Measurements from ENCODE around the gene MDGA2.

The MDGA2 gene

DNA sequence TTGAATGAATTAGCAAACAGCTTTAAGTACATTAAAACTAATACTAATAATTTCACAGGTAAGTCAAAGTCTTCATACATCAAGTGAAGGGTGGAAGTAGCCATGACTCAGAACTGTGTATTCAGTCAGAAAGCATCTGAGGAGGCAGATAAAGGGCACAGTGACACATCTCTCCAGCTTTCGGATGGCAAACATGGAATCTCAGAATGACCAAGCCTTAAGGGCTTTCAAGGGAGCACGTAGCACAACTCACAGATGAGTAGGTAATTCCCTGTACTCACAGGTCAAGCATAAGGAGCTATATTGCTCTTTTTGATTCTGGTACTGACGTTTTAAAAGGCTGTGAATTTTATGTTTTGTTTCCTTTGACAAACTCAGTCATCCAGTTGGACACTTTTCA, 56.0 kb downstream of the MDGA2 start:
- no peak for FAIRE-seq

DNA sequence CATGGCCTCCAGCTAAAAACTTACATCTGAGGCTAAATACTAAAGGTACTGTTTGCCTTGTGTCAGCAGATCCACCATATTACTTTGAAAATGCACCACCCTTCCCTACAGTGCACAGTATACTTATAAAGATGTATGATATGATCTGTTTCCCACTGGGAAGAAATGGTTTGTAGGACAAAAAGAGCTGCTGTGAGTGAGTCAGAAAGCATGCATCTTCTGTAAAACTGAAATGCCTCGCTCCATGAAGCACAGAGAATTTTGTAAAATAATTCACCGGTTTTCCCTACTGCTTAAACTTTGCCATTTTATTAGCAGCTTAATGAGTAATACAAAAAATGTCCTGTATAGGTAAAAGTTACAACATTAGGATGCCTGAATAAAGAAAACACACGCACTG, 68.8 kb downstream of the MDGA2 start:
- FAIRE-seq: no peak

DNA sequence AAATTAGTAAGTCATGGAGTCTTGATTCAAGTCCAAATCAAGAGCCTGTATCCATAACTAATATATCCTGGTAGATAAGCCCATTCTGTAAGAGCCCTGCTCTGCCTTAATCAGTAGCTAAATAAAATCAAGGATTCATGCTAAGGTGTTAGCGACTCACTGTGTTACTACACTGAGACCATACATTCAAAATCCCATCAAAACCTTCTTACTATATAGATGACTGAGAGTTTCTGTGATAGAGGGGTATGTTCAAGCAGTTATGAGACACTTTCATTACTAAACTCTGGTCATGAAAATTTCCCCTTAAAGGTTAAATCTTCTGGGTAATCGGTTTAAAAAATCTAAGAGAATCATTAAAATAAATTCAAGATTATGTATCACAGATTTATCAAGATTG, 78.5 kb downstream of the MDGA2 start:
- FAIRE-seq: no peak

GRCh38 chr14:47596232-47596631, 79.2 kb downstream of the MDGA2 start:
- no peak for FAIRE-seq

- FAIRE-seq: no peak
Observed at GRCh38 chr14:47595552-47595951, 79.9 kb downstream of the MDGA2 start.

DNA sequence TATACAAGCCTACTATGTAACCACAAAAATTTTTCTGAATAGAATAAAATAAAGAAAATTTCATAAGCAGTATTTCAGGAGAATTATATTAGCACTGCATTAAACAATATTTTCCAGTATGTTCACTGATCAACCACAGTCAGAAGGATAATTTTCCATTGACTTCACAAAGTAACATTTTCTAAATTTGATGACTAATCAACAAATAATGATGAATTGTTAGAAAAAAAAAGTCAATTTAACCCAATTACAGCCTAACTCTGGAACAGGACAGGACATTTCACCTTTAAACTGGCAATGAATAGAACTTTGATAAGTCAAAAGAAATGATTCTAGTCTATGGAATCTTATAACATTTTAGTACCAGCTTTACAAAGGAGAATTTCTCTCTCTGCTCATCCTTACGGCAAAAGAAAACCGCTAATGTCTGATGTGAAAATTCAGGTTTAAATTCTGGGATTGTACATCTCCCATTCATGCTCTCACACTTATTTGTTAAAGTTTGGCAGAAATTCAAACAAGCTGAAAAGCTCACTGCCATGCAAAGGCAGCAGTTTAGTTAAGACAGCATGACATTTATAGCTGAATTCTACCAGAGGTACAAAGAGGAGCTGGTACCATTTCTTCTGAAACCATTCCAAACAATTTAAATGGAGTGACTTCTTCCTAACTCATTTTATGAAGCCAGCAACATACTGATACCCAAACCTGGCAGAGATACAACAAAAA, 84.5 kb downstream of the MDGA2 start:
- FAIRE-seq: no peak

DNA sequence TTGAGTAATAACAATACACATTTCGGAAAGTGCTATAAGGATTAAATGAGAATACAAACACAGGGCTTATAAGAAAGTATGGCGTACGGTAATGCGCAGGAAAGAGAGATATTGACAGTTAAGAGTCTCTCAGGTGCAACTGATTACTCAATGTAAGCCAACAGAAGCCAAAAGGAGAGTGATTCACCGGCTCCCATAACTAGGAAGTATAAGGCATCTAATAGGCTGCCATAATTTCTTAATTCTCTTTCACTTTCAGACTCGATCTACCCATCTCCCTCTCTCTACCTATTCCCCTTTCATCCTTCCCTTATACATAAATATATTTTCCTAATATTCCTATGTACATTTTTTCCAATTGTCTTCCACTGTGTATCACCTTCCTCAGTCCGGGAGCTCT, 90.0 kb downstream of the MDGA2 start:
- no peak for FAIRE-seq

DNA sequence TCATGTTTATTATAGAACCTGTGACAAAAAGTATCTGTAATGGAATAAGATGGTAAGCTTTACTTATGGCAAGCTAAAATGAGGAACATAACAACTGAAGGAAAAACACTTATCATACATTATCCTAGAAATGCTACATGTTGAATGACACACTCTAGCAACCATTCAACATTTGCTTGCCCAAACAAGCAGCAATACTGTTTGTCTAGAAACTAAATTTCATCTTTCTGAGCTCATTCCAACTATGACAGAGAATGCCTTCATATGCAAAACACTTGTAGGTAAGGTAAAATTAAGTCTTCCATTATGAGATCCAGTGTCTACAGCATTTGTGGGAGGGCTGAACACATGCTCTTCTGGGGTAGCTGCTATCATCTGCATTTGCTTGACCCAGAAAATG, 108.1 kb downstream of the MDGA2 start:
- FAIRE-seq: no peak

- FAIRE-seq: no peak
Observed at GRCh38 chr14:47557894-47558293, 117.5 kb downstream of the MDGA2 start.

DNA sequence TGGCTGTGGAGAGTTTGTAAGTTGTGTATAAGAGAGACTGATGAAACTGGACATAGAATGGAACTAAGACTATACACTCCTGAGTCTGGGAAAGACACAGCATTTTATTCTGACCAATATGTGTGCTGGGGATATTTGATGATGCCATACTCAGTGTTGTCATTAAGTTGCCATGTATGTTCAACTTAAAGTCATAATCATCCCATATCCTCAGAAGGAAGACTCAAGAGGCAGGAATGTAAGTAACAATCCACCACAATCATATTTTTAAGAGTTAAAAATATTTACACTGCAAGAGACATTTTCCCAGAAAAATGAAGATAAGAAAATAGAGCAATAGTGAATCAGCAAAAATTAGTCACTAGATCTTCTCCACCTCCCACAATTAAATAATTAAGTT, 120.1 kb downstream of the MDGA2 start:
- no peak for FAIRE-seq

DNA sequence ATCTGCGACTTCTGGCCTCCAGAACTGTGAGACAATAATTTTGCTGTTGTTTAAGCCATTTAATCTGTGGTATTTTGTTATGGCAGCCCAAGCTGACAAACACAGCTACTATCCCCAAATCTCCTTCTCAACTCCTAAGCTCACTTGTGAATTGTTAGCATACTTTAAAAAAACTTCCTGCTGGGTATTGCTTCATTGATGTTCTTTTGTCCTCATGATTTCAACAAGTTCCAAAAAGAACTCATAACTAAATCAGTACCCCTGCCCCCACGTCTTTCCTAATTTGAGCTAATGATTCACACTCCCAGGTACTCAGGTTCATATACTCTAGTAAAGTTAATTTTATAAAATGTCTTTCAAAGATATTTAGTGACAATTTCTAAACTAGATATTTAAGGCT, 125.5 kb downstream of the MDGA2 start:
- no peak for FAIRE-seq

GRCh38 chr14:47543459-47543858, 131.9 kb downstream of the MDGA2 start:
- FAIRE-seq: no peak

GRCh38 chr14:47541662-47542061, 133.7 kb downstream of the MDGA2 start:
- FAIRE-seq: no peak

DNA sequence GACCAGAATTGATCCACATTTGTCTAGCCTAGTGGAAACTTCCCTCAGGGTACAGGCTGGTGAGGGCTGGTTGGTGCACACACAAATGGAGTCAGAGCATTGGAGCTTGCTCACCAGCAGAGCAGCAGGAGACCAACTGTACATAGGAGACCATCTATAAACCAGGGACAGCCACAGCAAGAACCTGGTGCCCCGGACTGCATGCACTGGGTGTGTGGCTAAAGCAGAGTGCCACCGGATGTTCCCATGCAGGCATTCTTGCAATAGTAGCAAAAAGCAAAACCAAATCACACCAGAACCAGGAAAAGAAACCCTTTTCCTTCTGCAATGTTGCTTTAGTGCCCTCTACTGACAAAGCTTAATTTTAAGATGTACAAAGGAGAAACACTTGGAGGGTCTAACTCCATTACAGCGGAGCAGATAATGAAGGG, 136.4 kb downstream of the MDGA2 start:
- FAIRE-seq: no peak

GRCh38 chr14:47536341-47536740, 139.1 kb downstream of the MDGA2 start:
- no peak for FAIRE-seq

DNA sequence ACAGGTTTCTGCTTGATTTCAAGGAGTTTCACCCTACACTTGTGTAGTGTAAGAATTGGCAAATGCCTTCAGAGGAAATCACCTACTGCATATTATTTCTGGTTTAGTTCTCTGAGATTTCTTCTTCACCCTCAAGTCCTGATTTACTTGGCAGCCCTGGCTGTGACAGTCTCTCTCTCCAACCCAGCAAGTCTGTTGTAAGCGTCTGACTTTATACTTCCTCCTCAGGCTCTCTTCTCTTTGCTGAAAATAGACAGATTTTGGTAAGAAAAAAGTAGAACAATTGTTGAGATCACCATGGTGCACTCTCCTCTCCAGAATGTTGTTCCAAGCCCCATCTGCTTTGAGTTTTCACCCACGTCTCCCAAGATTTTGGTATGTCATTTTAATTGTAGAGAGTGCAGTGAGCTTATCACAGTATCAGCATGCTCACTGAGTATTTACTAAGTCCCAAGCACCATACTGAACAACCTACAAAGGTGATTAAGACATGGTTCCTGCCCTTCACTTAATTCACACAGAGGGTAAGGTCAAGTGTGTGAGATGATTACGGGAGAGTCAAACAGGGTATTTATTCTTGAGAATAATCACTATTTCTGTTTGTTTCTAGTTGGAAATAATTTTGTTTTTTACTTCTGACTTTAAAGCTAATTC, 148.7 kb downstream of the MDGA2 start:
- FAIRE-seq: no peak

DNA sequence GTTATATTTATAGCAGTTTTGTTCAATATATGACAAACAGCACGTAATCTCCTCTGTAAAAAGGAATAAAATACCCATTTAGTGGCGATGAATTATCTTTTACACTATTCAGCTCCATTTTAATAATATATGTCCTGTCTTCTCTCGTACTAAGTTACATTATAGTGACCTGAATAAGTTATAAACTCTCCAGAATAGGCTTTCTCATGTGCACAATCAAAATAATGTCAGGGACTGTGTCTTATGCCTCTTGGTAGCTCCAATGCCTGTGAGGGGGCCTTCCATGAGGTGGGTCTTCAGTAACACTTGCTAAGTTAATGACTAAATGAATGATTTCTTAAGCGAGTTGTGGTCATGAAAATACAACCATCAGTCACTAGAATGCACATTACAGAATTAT, 150.9 kb downstream of the MDGA2 start:
- FAIRE-seq: no peak

DNA sequence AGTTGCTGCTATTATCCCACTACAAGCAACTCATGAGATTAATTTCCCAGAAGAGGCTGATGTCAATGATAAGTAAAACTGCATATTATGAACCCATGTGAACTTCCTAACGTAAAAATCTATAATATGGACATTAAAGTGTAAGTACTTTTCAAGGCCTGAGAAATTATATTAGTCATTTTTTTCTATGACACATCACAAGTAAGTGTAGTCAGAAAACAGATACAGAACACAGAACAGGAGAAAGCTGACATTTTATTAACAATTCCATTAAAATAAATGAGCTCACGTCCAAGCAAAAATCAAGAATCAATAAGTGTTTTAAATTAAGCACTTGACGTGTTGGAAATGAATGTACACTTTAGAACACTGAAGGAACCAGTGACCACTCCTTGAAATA, 155.0 kb downstream of the MDGA2 start:
- no peak for FAIRE-seq

DNA sequence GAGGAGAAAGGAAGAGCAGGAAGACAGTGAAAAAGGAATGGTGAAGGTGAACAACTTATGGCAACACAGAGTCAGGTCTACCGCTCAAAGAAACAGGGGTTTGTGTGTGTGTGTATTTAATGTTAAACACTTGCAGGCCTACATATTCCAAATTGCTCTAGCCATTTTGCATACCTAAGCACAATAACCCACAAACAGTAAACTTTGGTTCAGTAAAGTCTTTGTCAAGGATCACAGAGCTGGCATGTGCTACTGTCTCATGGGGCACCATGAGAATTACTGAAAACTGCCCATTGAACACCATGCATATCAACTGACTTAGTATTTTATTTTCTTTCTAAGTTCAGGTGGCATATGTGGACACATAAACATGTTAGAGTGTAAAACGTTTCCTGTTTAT, 163.6 kb downstream of the MDGA2 start:
- FAIRE-seq: no peak

DNA sequence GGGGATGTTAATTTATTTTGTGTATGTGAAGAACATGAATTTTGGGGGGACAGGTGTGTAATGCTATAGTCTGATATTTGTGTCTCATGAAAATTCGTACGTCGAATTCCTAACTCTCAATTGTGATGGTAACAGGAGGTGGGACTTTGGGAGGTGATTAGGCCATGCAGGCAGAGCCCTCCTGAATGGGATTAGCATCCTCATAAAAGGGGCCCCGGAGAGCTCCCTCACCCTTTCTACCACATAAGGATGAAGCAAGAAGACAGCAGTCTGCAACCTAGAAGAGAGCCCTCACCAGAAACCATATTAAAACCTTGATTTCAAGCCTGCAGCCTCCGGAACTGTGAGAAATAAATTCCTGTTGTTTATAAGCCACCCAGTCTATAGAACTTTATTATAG, 165.4 kb downstream of the MDGA2 start:
- FAIRE-seq: no peak

- FAIRE-seq: no peak
Observed at GRCh38 chr14:47507861-47508260, 167.5 kb downstream of the MDGA2 start.

DNA sequence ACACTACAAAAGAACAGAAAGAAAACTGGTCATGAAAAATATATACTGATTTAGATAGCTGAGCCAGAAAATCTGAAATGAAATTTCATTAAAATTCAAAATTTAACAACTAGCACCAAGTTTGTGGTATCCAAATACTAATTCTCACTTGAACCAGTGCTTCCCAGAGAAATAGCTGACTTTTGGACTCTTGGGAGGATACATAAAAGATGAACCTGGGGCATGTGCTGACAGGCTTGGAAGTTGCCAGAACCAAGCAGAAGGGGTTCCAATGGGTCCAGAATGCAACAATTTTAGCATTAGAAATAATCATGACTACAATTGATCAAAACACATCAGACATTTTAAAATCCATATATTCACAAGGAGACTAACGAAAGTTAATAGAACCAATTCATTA, 175.0 kb downstream of the MDGA2 start:
- no peak for FAIRE-seq

GRCh38 chr14:47490766-47491165, 184.6 kb downstream of the MDGA2 start:
- no peak for FAIRE-seq

DNA sequence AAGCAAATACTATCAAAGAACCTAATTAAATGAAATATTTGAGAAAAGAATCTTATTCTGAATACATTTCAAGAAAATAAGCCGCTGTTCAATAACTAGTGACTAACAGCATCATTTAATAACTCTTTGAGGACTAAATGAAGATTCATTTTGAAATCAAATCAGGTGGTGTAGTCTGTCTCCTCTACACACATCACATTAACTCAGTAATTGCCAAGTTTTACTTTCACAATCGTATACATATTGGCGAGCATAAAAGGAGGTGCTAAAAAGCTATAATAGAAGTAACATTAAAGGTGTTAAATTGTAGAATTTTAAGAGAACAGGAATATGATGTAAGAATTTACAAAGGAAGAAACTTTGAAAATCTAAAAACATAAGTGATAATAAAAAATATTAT, 185.1 kb downstream of the MDGA2 start:
- FAIRE-seq: no peak

GRCh38 chr14:47485421-47485820, 190.0 kb downstream of the MDGA2 start:
- no peak for FAIRE-seq
